ENCODE measurements around the gene MAEA. TPM values are rescaled to one million over a fixed set of nuclear protein-coding genes. Genes with fewer than 3 reads are reported as not detected.

Gene MAEA
- total RNA-seq, 2 donors from 2014 or later, result 48.8 to 72.7 TPM

DNA sequence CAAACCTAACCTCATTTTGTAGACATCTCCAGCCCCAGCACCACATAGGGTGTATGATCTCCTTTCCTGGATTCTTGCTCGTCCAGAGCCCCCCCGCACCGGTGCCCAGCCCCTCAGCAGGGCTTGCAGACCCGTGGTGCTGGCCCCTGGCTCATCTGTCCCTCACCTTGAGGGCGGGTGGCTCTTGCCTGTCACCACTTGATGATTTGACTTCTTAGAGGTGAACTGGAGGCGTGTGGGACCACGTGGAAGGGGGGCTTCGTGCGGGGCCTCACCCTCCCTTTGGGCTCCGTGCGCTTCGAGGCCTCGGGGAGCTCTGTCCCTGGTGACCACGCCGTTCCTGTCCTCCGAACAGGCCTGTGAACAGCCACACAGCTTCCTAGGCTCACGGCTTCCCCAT lies 72.8 kb downstream of the MAEA start:
- H3K4me1 ChIP-seq (ENCODE audit: control insufficient read depth, insufficient read depth, low read length), result no peaks in the 10 kb centered on the region
- no peak overlapping the region for H3K27ac ChIP-seq (ENCODE audit: low read depth, low read length)
- Mint-ChIP-seq H3K4me1 (no peaks in the 10 kb centered on the region), H3K9me3 (no peaks in the 10 kb centered on the region), H3K36me3 (ENCODE audit: low read depth) (peaks cover 11% of the 10 kb centered on the region), H3K27ac (no peak overlapping the region), H3K27me3 (ENCODE audit: insufficient read depth) (no peaks in the 10 kb centered on the region), H3K4me3 (no peak overlapping the region)
- DNase-seq, result no peak
- no peaks in the 10 kb centered on the region for H3K9me3 ChIP-seq (ENCODE audit: control insufficient read depth, low read length)
- H3K9ac ChIP-seq (ENCODE audit: extremely low read depth, low read length, poor library complexity, severe bottlenecking), result no peak overlapping the region
- 95 to 96% methylated on average over 14 to 17 of the region's 17 CpGs for WGBS, 2 experiments (ENCODE audit: insufficient coverage in 1 of 2, insufficient read length in 1 of 2)
- TF ChIP-seq, protein P1, sequence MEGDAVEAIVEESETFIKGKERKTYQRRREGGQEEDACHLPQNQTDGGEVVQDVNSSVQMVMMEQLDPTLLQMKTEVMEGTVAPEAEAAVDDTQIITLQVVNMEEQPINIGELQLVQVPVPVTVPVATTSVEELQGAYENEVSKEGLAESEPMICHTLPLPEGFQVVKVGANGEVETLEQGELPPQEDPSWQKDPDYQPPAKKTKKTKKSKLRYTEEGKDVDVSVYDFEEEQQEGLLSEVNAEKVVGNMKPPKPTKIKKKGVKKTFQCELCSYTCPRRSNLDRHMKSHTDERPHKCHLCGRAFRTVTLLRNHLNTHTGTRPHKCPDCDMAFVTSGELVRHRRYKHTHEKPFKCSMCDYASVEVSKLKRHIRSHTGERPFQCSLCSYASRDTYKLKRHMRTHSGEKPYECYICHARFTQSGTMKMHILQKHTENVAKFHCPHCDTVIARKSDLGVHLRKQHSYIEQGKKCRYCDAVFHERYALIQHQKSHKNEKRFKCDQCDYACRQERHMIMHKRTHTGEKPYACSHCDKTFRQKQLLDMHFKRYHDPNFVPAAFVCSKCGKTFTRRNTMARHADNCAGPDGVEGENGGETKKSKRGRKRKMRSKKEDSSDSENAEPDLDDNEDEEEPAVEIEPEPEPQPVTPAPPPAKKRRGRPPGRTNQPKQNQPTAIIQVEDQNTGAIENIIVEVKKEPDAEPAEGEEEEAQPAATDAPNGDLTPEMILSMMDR (conservative IDR thresholded peaks at IDR 0.05), result no peak
- peaks cover 4% of the 10 kb centered on the region for H3K36me3 ChIP-seq (ENCODE audit: control insufficient read depth, insufficient read depth, low read length)
- H3K4me3 ChIP-seq (ENCODE audit: low read length), result no peak overlapping the region
- no peaks in the 10 kb centered on the region for H3K27me3 ChIP-seq (ENCODE audit: control insufficient read depth, insufficient read depth, low read length, poor library complexity, severe bottlenecking)

GRCh38 chr4:1363513-1363912 lies 73.8 kb downstream of the MAEA start:
- 95 to 96% methylated on average over 11 of the region's 11 CpGs for WGBS, 2 experiments (ENCODE audit: insufficient coverage in 1 of 2, insufficient read length in 1 of 2)
- no peaks in the 10 kb centered on the region for H3K27me3 ChIP-seq (ENCODE audit: control insufficient read depth, insufficient read depth, low read length, poor library complexity, severe bottlenecking)
- H3K27me3 Mint-ChIP-seq (ENCODE audit: insufficient read depth), result no peaks in the 10 kb centered on the region
- no peaks in the 10 kb centered on the region for H3K4me1 Mint-ChIP-seq
- H3K27ac ChIP-seq (ENCODE audit: low read depth, low read length), result no peak overlapping the region
- no peak overlapping the region for H3K4me3 Mint-ChIP-seq
- H3K36me3 ChIP-seq (ENCODE audit: control insufficient read depth, insufficient read depth, low read length), result peaks cover 1% of the 10 kb centered on the region
- H3K9me3 Mint-ChIP-seq, result no peaks in the 10 kb centered on the region
- H3K4me3 ChIP-seq (ENCODE audit: low read length), result no peak overlapping the region
- TF ChIP-seq, protein P1 (conservative IDR thresholded peaks at IDR 0.05), result no peak
- H3K27ac Mint-ChIP-seq, result no peak overlapping the region
- no peaks in the 10 kb centered on the region for H3K4me1 ChIP-seq (ENCODE audit: control insufficient read depth, insufficient read depth, low read length)
- peaks cover 14% of the 10 kb centered on the region for H3K36me3 Mint-ChIP-seq (ENCODE audit: low read depth)
- H3K9ac ChIP-seq (ENCODE audit: extremely low read depth, low read length, poor library complexity, severe bottlenecking), result no peak overlapping the region
- H3K9me3 ChIP-seq (ENCODE audit: control insufficient read depth, low read length), result no peaks in the 10 kb centered on the region
- DNase-seq, result no peak

GRCh38 chr4:1364217-1364616 lies 74.5 kb downstream of the MAEA start:
- no peak overlapping the region for H3K27ac Mint-ChIP-seq

More at GRCh38 chr4:1364217-1364616, 74.5 kb downstream of the MAEA start:
- H3K4me1 ChIP-seq (ENCODE audit: control insufficient read depth, insufficient read depth, low read length), result no peaks in the 10 kb centered on the region
- DNase-seq, result no peak
- no peaks in the 10 kb centered on the region for H3K9me3 ChIP-seq (ENCODE audit: control insufficient read depth, low read length)
- H3K36me3 ChIP-seq (ENCODE audit: control insufficient read depth, insufficient read depth, low read length), result no peaks in the 10 kb centered on the region
- Mint-ChIP-seq H3K4me1 (no peaks in the 10 kb centered on the region), H3K4me3 (no peak overlapping the region), H3K9me3 (no peaks in the 10 kb centered on the region), H3K36me3 (ENCODE audit: low read depth) (peaks cover 12% of the 10 kb centered on the region), H3K27me3 (ENCODE audit: insufficient read depth) (no peaks in the 10 kb centered on the region)
- H3K27me3 ChIP-seq (ENCODE audit: control insufficient read depth, insufficient read depth, low read length, poor library complexity, severe bottlenecking), result no peaks in the 10 kb centered on the region
- no peak overlapping the region for H3K9ac ChIP-seq (ENCODE audit: extremely low read depth, low read length, poor library complexity, severe bottlenecking)
- TF ChIP-seq, protein P1 (conservative IDR thresholded peaks at IDR 0.05), result no peak
- no peak overlapping the region for H3K27ac ChIP-seq (ENCODE audit: low read depth, low read length)
- 87 to 96% methylated on average over 14 to 15 of the region's 18 CpGs for WGBS, 2 experiments (ENCODE audit: insufficient coverage in 1 of 2, insufficient read length in 1 of 2)
- H3K4me3 ChIP-seq (ENCODE audit: low read length), result no peak overlapping the region

Measured in endodermal cell (in vitro differentiated cells).